Activated CD4-positive, alpha-beta T cell treated with anti-CD3 and anti-CD28 coated beads, Interleukin-2, amount 50 U/mL, for 1 hour (primary cell): ENCODE measurements around the gene COL16A1.

Experiments
- DNase-seq: peaks from one replicate; pipeline ENCODE4 v3.0.0-alpha.2; 2020

The COL16A1 gene

GRCh38 chr1:31621847-31622730 lies 81.7 kb downstream of the COL16A1 start:
- DNase-seq = no peak

GRCh38 chr1:31621498-31621820 lies 82.4 kb downstream of the COL16A1 start:
- DNase-seq = no peak

DNA sequence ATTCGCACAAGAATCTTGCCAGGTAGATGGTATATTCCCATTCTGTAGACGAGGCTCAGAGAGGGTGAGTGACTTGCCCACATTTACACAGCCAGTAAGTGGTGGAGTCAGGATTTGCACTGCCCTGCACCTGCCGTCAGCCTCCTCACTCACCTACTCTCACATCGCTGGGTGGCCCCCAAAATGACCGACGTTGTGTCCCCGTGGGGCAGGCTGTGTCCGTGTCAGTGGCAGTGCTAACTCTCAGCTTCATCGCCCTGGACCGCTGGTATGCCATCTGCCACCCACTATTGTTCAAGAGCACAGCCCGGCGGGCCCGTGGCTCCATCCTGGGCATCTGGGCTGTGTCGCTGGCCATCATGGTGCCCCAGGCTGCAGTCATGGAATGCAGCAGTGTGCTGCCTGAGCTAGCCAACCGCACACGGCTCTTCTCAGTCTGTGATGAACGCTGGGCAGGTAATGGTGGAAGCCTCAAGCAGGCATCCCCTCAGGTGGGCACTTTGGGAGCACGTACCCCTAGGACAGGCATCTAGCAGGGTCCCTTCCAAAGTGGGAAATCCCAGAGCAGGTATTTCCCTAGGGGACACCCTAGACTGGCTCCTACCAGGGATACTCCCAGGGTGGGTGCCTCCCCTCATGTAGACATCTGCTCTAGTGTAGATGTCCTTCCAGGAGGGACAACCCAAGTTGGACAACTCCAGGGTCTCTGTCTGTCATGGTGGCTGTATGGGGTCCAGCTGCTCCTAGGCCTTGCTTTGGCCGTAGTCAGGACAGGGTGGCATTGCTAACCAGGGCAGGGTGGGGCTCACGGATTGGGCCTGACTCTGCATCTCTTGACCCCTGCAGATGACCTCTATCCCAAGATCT lies 83.0 kb downstream of the COL16A1 start:
- no peak for DNase-seq

GRCh38 chr1:31618916-31619846 lies 84.6 kb downstream of the COL16A1 start:
- DNase-seq = no peak

DNA sequence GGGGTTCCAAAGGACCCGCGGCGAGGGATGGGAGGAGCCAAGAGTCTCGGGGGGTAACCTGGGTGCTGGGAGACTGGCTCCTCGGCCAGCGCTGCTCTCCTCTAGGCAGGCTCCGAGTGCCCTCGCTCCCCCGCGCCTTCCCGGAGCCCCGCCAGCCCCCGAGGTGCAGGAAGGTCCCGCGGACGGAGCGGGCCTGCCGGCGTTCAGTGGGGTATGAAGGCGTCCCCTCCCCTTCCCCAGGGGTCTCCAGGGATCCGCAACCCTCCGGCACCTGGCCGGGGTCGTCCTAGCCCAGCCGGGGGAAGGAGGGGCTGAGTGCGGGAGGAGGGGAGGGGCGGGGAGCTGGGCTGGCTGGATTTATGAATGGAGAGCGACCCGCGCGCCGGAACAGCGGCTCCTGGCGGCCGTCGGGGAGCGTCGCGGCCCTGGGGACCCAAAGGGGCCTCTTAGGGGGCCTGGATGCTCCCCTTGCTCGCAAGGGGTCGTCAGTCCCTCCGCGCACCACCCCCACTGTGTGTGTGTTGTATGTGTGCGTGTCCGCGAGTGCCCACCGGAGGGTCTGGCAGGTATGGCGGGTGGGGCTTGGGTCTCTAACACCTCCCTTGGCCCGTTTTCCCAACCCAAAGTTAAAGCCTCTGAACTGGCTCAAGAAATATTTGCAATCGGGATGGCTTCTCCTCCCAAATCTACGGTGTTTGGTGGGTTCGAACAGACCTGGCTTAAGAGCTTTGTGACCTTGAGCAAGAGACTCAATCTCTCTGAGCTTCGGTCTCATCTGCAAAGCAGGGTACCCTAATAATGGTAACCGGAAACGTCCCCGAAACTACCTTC lies 85.7 kb downstream of the COL16A1 start:
- DNase-seq = peak; percentile 43

DNA sequence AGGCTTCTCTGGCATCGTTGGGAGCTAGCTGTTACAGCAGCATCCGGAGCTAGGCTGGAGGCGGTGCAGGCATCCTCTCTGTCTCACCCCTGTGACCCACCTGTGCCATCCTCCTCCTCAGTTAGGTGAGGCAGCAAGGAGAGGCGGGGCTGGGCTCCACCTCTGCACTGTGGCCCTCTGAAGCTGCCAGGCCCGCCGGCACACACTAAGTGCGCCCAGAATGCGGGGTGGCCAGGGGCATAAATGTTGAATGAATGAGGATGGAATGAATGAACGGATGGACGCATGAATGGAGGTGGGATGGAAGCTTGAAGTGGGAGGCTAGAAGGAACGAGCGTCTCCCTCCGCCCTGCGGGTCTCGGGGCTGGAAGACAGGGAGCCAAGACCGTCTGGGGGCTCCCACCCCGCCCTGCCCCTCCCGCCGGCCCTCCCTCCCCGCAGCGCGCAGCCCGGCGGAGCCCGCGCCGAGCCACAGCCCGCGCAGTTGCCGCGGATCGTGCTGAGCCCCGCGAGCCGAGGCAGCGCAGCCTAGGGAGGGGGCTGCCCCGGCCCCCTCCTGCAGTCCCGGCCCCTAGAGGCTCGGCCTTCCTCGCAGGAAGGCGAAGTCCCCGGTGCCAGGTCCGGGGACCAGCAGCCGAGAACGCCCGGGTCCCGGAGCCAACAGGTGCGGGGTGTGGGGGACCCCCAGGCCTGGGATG lies 86.5 kb downstream of the COL16A1 start, which contains the start of gene HCRTR1:
TSS of gene HCRTR1 (plus strand) at position 472 of the 698 bp plus-strand sequence. CDS start 1,504 bp downstream, outside the sequence.
- DNase-seq = no peak

DNA sequence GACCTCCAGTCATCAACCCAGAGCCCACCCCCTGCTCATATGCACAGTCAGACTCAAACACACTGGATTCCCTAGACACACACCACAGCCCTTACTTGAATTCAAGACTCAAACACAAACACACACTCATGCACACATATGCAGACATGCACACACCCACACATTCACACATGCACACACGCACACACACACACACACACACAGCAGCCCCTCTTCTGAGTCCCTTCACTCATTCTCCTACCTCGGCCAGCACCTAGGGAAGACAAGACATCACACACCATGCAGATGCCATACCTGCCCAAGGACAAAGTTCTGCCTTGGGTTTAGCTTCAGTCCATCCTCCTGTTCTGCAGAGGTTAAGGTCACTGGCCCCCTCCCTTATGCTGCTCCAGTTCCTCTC lies 87.9 kb downstream of the COL16A1 start:
- no peak for DNase-seq

DNA sequence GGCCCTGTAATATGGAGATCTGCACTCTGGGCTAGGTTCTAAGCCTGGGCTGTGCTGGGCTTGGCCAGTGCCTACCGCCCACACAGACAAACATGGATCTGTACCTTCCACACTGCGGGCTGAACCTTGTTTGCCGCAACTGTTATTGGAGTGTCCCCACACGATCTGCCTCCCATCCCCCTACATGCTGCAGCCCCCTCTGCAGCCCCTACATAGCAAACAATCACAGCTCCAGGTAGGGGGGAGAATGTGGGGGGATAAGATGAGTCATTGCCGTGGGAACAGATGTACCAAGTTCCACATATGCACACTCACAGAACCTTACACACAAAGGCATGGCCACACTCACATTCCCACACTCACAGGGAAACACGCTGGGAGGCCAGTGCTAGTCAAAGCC lies 88.4 kb downstream of the COL16A1 start:
- DNase-seq = no peak

DNA sequence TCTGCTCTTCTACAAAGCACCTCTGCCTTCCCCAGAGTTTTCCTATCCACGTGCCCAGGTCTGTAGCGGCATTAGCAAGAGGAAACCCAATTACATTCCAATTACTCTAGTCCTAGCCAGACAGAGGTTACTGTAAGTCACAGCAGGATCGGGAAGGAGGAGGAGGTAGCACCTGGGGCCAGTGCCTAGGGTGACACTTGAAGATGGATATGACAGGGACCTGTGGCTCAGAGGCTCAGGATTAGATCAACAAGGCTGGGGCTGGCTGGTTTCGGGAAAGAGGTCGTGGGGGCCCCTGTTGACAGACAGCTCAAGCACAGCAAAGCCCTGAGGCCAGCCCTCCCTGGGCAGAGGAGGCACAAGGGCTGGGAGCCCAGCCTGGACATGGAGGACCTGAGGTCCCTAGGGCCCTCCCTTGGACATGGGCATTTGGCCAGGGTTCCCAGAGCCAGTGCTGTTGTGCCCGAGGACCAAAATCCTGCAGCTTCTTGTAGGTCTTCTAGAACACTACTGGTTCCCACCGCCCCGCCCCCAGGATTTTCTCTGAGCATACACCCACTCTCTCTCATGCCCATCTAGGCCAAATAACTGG lies 89.3 kb downstream of the COL16A1 start:
- DNase-seq = no peak

GRCh38 chr1:31609514-31610118 lies 94.2 kb downstream of the COL16A1 start:
- no peak for DNase-seq

DNA sequence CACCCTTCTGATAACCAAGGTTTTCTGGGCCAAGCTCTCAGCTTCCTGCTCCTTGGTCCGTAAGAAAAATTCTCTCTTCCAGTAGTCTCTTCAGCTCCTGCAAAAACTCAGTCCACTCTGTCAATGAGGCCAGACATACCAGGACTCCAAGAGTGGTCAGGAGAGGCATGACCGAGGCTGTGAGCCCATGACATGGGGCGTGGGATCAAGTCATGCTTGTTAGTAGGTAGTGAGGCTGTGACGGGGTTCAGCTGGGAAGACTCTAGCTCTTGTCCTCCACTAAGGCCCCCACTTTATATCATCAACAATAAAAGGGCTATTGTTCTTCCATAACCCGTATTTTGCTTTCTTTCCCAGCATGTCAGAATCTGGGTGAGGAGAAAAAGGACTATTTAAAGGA lies 96.5 kb downstream of the COL16A1 start:
- no peak for DNase-seq

GRCh38 chr1:31605908-31606427 lies 97.8 kb downstream of the COL16A1 start:
- no peak for DNase-seq
